HEK293 (cell line): Measurements from ENCODE around the gene PELI3.

Experiments
- CTCF ChIA-PET: fragments of 350-600 bp; formaldehyde crosslinking; extraction: SDS; loops from one replicate; lab custom pipeline; 2021; ENCODE audit warnings: antibody characterized with exemption; lab: Yijun Ruan, JAX
- POLR2A ChIA-PET: fragments of 300-600 bp; formaldehyde crosslinking; extraction: SDS; loops from one replicate; lab custom pipeline; 2020; ENCODE audit warnings: antibody characterized with exemption, inconsistent platforms; lab: Yijun Ruan, JAX
- H3K27ac ChIP-seq: fragments of 200-500 bp; sonication (Bioruptor generic); 2 replicates; pipeline ENCODE4 v1.5.1; 2014; ENCODE audit warnings: low read depth, low read length, control low read depth, inconsistent platforms; ENCODE audit errors: extremely low read depth
- H3K36me3 ChIP-seq, 2 experiments: fragments of 200-500 bp in 1 of 2; sonication (Bioruptor generic) in 1 of 2; 1 replicate in 1 of 2; 2 replicates in 1 of 2; pipeline ENCODE4 v1.5.1; 2014 to 2017; ENCODE audit warnings: inconsistent platforms in 2 of 2, low read length in 2 of 2; ENCODE audit not compliant: control insufficient read depth in 2 of 2, insufficient read depth in 1 of 2
- H3K4me1 ChIP-seq: fragments of 200-500 bp; sonication (Bioruptor generic); 2 replicates; pipeline ENCODE4 v1.5.1; 2014; ENCODE audit warnings: mild to moderate bottlenecking, low read length, inconsistent platforms; ENCODE audit not compliant: control insufficient read depth, insufficient read depth
- H3K4me3 ChIP-seq: 2 replicates; pipeline ENCODE4 v1.5.1; 2011; ENCODE audit warnings: low read depth, mild to moderate bottlenecking, control low read depth, low read length, moderate library complexity
- H3K9me3 ChIP-seq: fragments of 200-500 bp; sonication (Bioruptor generic); 2 replicates; pipeline ENCODE4 v1.5.1; 2014; ENCODE audit warnings: low read depth, low read length, inconsistent platforms; ENCODE audit not compliant: control insufficient read depth, insufficient read depth
- EGR2 ChIP-seq: fragments of 450-650 bp; formaldehyde crosslinking; IDR thresholded peaks from 2 replicates; pipeline ENCODE4 v1.5.1; 2016; ENCODE audit warnings: low read depth, missing biosample characterization, missing genetic modification characterization
- GLIS1 ChIP-seq: fragments of 450-650 bp; formaldehyde crosslinking; IDR thresholded peaks from 2 replicates; pipeline ENCODE4 v1.5.1; 2016; ENCODE audit warnings: missing biosample characterization, missing genetic modification characterization
- KLF8 ChIP-seq: fragments of 450-650 bp; formaldehyde crosslinking; IDR thresholded peaks from 2 replicates; pipeline ENCODE4 v1.5.1; 2016; ENCODE audit warnings: missing biosample characterization, missing genetic modification characterization
- PRDM6 ChIP-seq: fragments of 450-650 bp; formaldehyde crosslinking; IDR thresholded peaks from 2 replicates; pipeline ENCODE4 v1.5.1; 2017; ENCODE audit warnings: missing biosample characterization, missing genetic modification characterization
- TRIM28 ChIP-seq: IDR thresholded peaks from 2 replicates; pipeline ENCODE4 v1.6.1; 2011; ENCODE audit warnings: low read length, control low read depth, borderline replicate concordance
- TSHZ1 ChIP-seq: fragments of 450-650 bp; formaldehyde crosslinking; IDR thresholded peaks from 2 replicates; pipeline ENCODE4 v1.5.1; 2016; ENCODE audit warnings: missing biosample characterization, missing genetic modification characterization, borderline replicate concordance
- ZBTB11 ChIP-seq: fragments of 450-650 bp; formaldehyde crosslinking; conservative IDR thresholded peaks from 2 replicates; pipeline ENCODE4 v1.5.1; 2016; ENCODE audit warnings: low read depth, missing biosample characterization, missing genetic modification characterization
- ZBTB48 ChIP-seq: fragments of 450-650 bp; formaldehyde crosslinking; IDR thresholded peaks from 2 replicates; pipeline ENCODE4 v1.5.1; 2016; ENCODE audit warnings: missing biosample characterization, missing genetic modification characterization
- ZFHX2 ChIP-seq: fragments of 450-650 bp; formaldehyde crosslinking; conservative IDR thresholded peaks from 2 replicates; pipeline ENCODE4 v1.5.1; 2016; ENCODE audit warnings: missing biosample characterization, missing genetic modification characterization
- ZFP69B ChIP-seq: fragments of 450-650 bp; formaldehyde crosslinking; IDR thresholded peaks from 2 replicates; pipeline ENCODE4 v1.5.1; 2016; ENCODE audit warnings: missing biosample characterization, missing genetic modification characterization
- ZNF133 ChIP-seq: fragments of 450-650 bp; formaldehyde crosslinking; IDR thresholded peaks from 2 replicates; pipeline ENCODE4 v1.5.1; 2016; ENCODE audit warnings: missing biosample characterization, missing genetic modification characterization
- ZNF140 ChIP-seq: fragments of 450-650 bp; formaldehyde crosslinking; IDR thresholded peaks from 2 replicates; pipeline ENCODE4 v1.5.1; 2016; ENCODE audit warnings: missing biosample characterization, missing genetic modification characterization
- ZNF155 ChIP-seq: fragments of 450-650 bp; formaldehyde crosslinking; IDR thresholded peaks from 2 replicates; pipeline ENCODE4 v1.5.1; 2016; ENCODE audit warnings: missing biosample characterization, missing genetic modification characterization
- ZNF174 ChIP-seq: fragments of 450-650 bp; formaldehyde crosslinking; IDR thresholded peaks from 2 replicates; pipeline ENCODE4 v1.5.0; 2017; ENCODE audit warnings: missing biosample characterization, mild to moderate bottlenecking, missing genetic modification characterization
- ZNF202 ChIP-seq: fragments of 450-650 bp; formaldehyde crosslinking; IDR thresholded peaks from 2 replicates; pipeline ENCODE4 v1.5.1; 2016; ENCODE audit warnings: missing biosample characterization, missing genetic modification characterization, borderline replicate concordance
- ZNF335 ChIP-seq: fragments of 450-650 bp; formaldehyde crosslinking; conservative IDR thresholded peaks from 2 replicates; pipeline ENCODE4 v1.5.1; 2016; ENCODE audit warnings: missing biosample characterization, missing genetic modification characterization
- ZNF488 ChIP-seq: fragments of 450-650 bp; formaldehyde crosslinking; IDR thresholded peaks from 2 replicates; pipeline ENCODE4 v1.5.1; 2016; ENCODE audit warnings: missing biosample characterization, missing genetic modification characterization
- ZNF621 ChIP-seq: fragments of 450-650 bp; formaldehyde crosslinking; IDR thresholded peaks from 2 replicates; pipeline ENCODE4 v1.5.1; 2017; ENCODE audit warnings: missing biosample characterization, missing genetic modification characterization
- ZNF654 ChIP-seq: fragments of 450-650 bp; formaldehyde crosslinking; IDR thresholded peaks from 2 replicates; pipeline ENCODE4 v1.5.1; 2016; ENCODE audit warnings: low read depth, missing biosample characterization, missing genetic modification characterization

PELI3 gene

GRCh38 chr11:66497206-66497605 lies 30.5 kb downstream of the PELI3 start:
- H3K27ac ChIP-seq = no peak overlapping the region
- no peak for TF ChIP-seq EGR2 (tag by site-specific recombination)
- H3K36me3 ChIP-seq = peaks cover 0 to 57% of the 10 kb centered on the region in 2 experiments; a peak in 2 of 3 replicates
- no peak overlapping the region for H3K4me3 ChIP-seq
- ChIA-PET CTCF (no interaction called here), POLR2A (no interaction called here)
- H3K9me3 ChIP-seq = no peaks in the 10 kb centered on the region
- H3K4me1 ChIP-seq = no peaks in the 10 kb centered on the region

GRCh38 chr11:66498506-66498905 lies 31.8 kb downstream of the PELI3 start:
- POLR2A ChIA-PET = no interaction called here
- H3K36me3 ChIP-seq = peaks cover 0 to 44% of the 10 kb centered on the region in 2 experiments; a peak in 2 of 3 replicates
- TF ChIP-seq ZBTB11 (tag by site-specific recombination) (no peak), GLIS1 (no peak), ZNF174 (tag by site-specific recombination) (no peak), ZNF202 (no peak), ZBTB48 (tag by site-specific recombination) (no peak), ZNF140 (tag by site-specific recombination) (no peak), PRDM6 (tag by site-specific recombination) (no peak), ZFP69B (no peak), ZNF155 (no peak), ZNF621 (tag by site-specific recombination) (no peak), ZNF133 (tag by site-specific recombination) (no peak), TSHZ1 (tag by site-specific recombination) (no peak), ZNF335 (tag by site-specific recombination) (no peak), ZFHX2 (tag by site-specific recombination) (no peak), ZNF654 (tag by site-specific recombination) (no peak), TRIM28 (no peak), ZNF488 (tag by site-specific recombination) (no peak), KLF8 (tag by site-specific recombination) (no peak)
- H3K4me3 ChIP-seq = no peak overlapping the region
- H3K9me3 ChIP-seq = no peaks in the 10 kb centered on the region
- no peaks in the 10 kb centered on the region for H3K4me1 ChIP-seq
- H3K27ac ChIP-seq = no peak overlapping the region
- CTCF ChIA-PET = interaction anchor here (0.9 kb wide), 1 partner anchor 13 kb away, joined by 3 read pairs; no protein-coding TSS in a partner anchor
